ENCODE results near the gene PTCRA. TPM values are rescaled to one million over a fixed set of nuclear protein-coding genes. Genes with fewer than 3 reads are reported as not detected.
A peak's percentile ranks its signal among the peaks of the same experiment; 100 is the strongest.

The PTCRA gene
- total RNA-seq, 1 donor from 2014 or later: not detected

GRCh38 chr6:42921801-42922200 lies 5.9 kb downstream of the PTCRA start:
- ATAC-seq (ENCODE audit: low read depth) (no peak), DNase-seq (no peak)
- no peak for TF ChIP-seq CTCF (IDR thresholded peaks at IDR 0.05)
- H3K36me3 Mint-ChIP-seq (ENCODE audit: low read depth): no peaks in the 10 kb centered on the region
- H3K9me3 Mint-ChIP-seq: no peaks in the 10 kb centered on the region
- CTCF ChIA-PET: no interaction called here
- no peak overlapping the region for H3K27ac Mint-ChIP-seq
- intact Hi-C loops (cut with micrococcal nuclease): no loop called here
- POLR2A ChIA-PET: interaction anchor here (0.6 to 0.7 kb wide), 4 partner anchors 13 to 59 kb away, joined by 4 to 10 read pairs (median 4); partner anchors contain the start of gene PEX6
- H3K27me3 Mint-ChIP-seq: no peaks in the 10 kb centered on the region
- no peak overlapping the region for H3K4me3 Mint-ChIP-seq
- H3K4me1 Mint-ChIP-seq: peaks cover 18% of the 10 kb centered on the region

- Mint-ChIP-seq H3K27me3 (no peaks in the 10 kb centered on the region), H3K36me3 (ENCODE audit: low read depth) (no peaks in the 10 kb centered on the region), H3K27ac (no peak overlapping the region), H3K9me3 (no peaks in the 10 kb centered on the region), H3K4me1 (peaks cover 23% of the 10 kb centered on the region), H3K4me3 (no peak overlapping the region)
- DNase-seq: no peak
- no peak for ATAC-seq (ENCODE audit: low read depth)
- POLR2A ChIA-PET: no interaction called here
- CTCF ChIA-PET: no interaction called here
- no peak for TF ChIP-seq CTCF (IDR thresholded peaks at IDR 0.05)
- intact Hi-C loops (cut with micrococcal nuclease): no loop called here
Measured at GRCh38 chr6:42923666-42924065, 7.8 kb downstream of the PTCRA start.

DNA sequence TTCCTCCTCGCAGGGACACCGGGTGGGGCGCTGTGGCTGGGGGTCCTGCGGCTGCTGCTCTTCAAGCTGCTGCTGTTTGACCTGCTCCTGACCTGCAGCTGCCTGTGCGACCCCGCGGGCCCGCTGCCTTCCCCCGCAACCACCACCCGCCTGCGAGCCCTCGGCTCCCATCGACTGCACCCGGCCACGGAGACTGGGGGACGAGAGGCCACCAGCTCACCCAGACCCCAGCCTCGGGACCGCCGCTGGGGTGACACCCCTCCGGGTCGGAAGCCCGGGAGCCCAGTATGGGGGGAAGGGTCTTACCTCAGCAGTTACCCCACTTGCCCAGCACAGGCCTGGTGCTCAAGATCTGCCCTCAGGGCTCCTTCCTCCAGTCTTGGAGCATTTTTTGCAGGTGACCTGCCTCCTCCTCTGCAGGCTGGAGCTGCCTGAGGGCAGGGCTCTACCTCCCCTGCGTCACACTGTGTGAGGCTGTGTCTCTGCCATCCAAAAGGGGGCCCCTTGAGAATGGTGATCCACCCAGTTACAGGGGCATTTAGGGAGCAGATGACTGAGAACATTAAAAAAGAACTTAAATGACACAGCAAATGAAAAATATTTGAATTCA lies 9.5 kb downstream of the PTCRA start:
- ATAC-seq (ENCODE audit: low read depth): no peak
- no peak overlapping the region for H3K4me3 Mint-ChIP-seq
- H3K27me3 Mint-ChIP-seq: no peaks in the 10 kb centered on the region
- no peaks in the 10 kb centered on the region for H3K9me3 Mint-ChIP-seq
- no peak for TF ChIP-seq CTCF (IDR thresholded peaks at IDR 0.05)
- DNase-seq: no peak
- POLR2A ChIA-PET: interaction anchor here (0.8 to 0.9 kb wide), 2 partner anchors 10 to 59 kb away, joined by 3 to 5 read pairs; partner anchors contain the start of genes PPP2R5D and PTCRA
- peaks cover 33% of the 10 kb centered on the region for H3K4me1 Mint-ChIP-seq
- peak overlapping the region; percentile 59 for H3K27ac Mint-ChIP-seq
- CTCF ChIA-PET: no interaction called here
- H3K36me3 Mint-ChIP-seq (ENCODE audit: low read depth): peaks cover 10% of the 10 kb centered on the region
- intact Hi-C loops (cut with micrococcal nuclease): no loop called here

DNA sequence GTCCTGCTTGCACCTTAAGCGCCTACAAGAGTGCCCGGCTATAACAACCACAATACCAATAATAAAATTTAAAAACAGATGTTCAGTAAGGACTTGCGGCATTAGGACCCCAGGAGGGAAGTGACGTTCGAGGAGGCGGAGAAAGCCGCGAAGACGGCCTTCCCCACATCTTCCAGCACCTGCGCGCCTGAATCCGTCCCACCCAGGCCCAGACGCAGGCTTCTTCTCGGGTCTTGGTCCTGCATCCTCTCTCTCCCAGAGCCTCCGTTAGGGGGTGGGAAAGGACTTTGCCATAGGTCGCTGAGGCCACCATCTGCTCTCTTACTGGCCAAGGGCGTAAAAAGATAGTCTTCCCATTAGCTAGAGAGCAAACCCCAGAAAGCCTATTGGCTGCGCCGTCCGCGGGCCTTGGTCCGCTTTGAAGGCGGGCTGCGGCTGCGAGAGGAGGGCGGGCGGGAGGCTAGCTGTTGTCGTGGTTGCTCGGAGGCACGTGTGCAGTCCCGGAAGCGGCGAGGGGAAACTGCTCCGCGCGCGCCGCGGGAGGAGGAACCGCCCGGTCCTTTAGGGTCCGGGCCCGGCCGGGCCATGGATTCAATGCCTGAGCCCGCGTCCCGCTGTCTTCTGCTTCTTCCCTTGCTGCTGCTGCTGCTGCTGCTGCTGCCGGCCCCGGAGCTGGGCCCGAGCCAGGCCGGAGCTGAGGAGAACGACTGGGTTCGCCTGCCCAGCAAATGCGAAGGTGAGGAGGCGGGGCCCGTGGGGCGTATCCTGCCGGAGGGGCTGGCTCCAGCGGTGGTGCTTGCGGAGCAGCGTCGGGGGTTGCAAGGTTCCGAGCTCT lies 13.3 kb downstream of the PTCRA start, which contains the start of gene CNPY3:
TSS of gene CNPY3 (plus strand) at position 495 of the 835 bp plus-strand sequence. CDS start at position 586, 91 bp downstream.
- Mint-ChIP-seq H3K9me3 (no peaks in the 10 kb centered on the region), H3K27me3 (no peaks in the 10 kb centered on the region), H3K27ac (peak within 1 kb of the TSS; percentile 97), H3K36me3 (ENCODE audit: low read depth) (peaks cover 45% of the 10 kb centered on the region), H3K4me1 (peaks cover 58% of the 10 kb centered on the region), H3K4me3 (peak within 1 kb of the TSS; percentile 97)
- ChIA-PET POLR2A (interaction anchor here (0.5 to 5.4 kb wide), 61 partner anchors 8 to 1901 kb away, joined by 3 to 97 read pairs (median 5); partner anchors contain the start of genes ABCC10, BICRAL, CUL7 and CUL9), CTCF (interaction anchor here (1.1 to 1.5 kb wide), 3 partner anchors 28 to 267 kb away, joined by 3 to 7 read pairs (median 4); partner anchors contain the start of gene PPP2R5D)
- peak; percentile 74 for ATAC-seq (ENCODE audit: low read depth)
- intact Hi-C loops (cut with micrococcal nuclease): loop anchor here (1.0 to 2.0 kb wide), 10 partner anchors 39 to 648 kb away; partner anchors contain the start of genes CUL7, KLC4, KLHDC3 and MRPL2
- DNase-seq: peak; percentile 84
- no peak for TF ChIP-seq CTCF (IDR thresholded peaks at IDR 0.05)

Data from activated B cell treated with CpG ODN at 0.5 μM for 24 hours (primary cell).